ENCODE measurements around the gene SPOCK2.

GRCh38 chr10:72066318-72067284, 21.8 kb downstream of the SPOCK2 start:
- TF ChIP-seq YY1 (IDR thresholded peaks at IDR 0.05; ENCODE audit: low read depth, low read length) (no peak), SPI1 (IDR thresholded peaks at IDR 0.05; ENCODE audit: borderline replicate concordance, insufficient read depth, low read depth, low read length) (no peak), ATF2 (IDR thresholded peaks at IDR 0.05; ENCODE audit: low read length) (no peak)
- TF ChIP-seq, protein P1, sequence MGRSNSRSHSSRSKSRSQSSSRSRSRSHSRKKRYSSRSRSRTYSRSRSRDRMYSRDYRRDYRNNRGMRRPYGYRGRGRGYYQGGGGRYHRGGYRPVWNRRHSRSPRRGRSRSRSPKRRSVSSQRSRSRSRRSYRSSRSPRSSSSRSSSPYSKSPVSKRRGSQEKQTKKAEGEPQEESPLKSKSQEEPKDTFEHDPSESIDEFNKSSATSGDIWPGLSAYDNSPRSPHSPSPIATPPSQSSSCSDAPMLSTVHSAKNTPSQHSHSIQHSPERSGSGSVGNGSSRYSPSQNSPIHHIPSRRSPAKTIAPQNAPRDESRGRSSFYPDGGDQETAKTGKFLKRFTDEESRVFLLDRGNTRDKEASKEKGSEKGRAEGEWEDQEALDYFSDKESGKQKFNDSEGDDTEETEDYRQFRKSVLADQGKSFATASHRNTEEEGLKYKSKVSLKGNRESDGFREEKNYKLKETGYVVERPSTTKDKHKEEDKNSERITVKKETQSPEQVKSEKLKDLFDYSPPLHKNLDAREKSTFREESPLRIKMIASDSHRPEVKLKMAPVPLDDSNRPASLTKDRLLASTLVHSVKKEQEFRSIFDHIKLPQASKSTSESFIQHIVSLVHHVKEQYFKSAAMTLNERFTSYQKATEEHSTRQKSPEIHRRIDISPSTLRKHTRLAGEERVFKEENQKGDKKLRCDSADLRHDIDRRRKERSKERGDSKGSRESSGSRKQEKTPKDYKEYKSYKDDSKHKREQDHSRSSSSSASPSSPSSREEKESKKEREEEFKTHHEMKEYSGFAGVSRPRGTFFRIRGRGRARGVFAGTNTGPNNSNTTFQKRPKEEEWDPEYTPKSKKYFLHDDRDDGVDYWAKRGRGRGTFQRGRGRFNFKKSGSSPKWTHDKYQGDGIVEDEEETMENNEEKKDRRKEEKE (IDR thresholded peaks at IDR 0.05): no peak

Data from GM12878 (cell line).